Endothelial cell of umbilical vein (primary cell): ENCODE data around the gene LPIN1.

Source experiments
- CTCF ChIP-seq, 2 donors: IDR thresholded peaks; 1 replicate in 1 of 2; 2 replicates in 1 of 2; pipeline ENCODE4 v1.5.1; 2011; ENCODE audit warnings: low read length in 2 of 2, mild to moderate bottlenecking in 2 of 2, moderate library complexity in 2 of 2, control low read depth in 1 of 2, inconsistent platforms in 1 of 2, low read depth in 1 of 2; ENCODE audit not compliant: insufficient read depth in 1 of 2; ENCODE audit errors: extremely low read depth in 1 of 2
- EZH2 ChIP-seq: IDR thresholded peaks from 2 replicates; pipeline ENCODE4 v1.6.1; 2012; ENCODE audit warnings: borderline replicate concordance, low read depth, mild to moderate bottlenecking, moderate library complexity, low read length, inconsistent platforms; ENCODE audit not compliant: severe bottlenecking
- MAX ChIP-seq: IDR thresholded peaks from 2 replicates; pipeline ENCODE4 v1.6.1; 2011; ENCODE audit not compliant: insufficient read depth, insufficient read length
- MYC ChIP-seq: IDR thresholded peaks from one replicate; pipeline ENCODE4 v1.6.1; 2011; ENCODE audit warnings: mild to moderate bottlenecking, low read depth, low read length
- POLR2A ChIP-seq: IDR thresholded peaks from 2 replicates; pipeline ENCODE4 v1.6.1; 2012; ENCODE audit warnings: low read depth, mild to moderate bottlenecking, control low read depth, low read length
- POLR2AphosphoS5 ChIP-seq: IDR thresholded peaks from 2 replicates; pipeline ENCODE4 v1.6.1; 2012; ENCODE audit warnings: low read depth, mild to moderate bottlenecking, control low read depth, low read length, moderate library complexity; ENCODE audit not compliant: insufficient read depth

- TF ChIP-seq CTCF (IDR thresholded peaks at IDR 0.05; ENCODE audit: extremely low read depth in 1 of 2, insufficient read depth in 1 of 2, low read depth in 1 of 2, low read length in 2 of 2): no peak
- no peak for TF ChIP-seq POLR2AphosphoS5
- TF ChIP-seq POLR2A: no peak
- no peak for TF ChIP-seq MYC
- TF ChIP-seq EZH2: no peak
- no peak for TF ChIP-seq MAX
Observed at GRCh38 chr2:11717623-11718022, 28.8 kb upstream of the LPIN1 start.
